ENCODE measurements around the gene CUX1.
"Not testable (repeated sequence)": the region's sequence is repeated elsewhere in the genome, so short reads cannot be mapped to it uniquely, and the experiment has no call there.

CUX1 gene

GRCh38 chr7:101856473-101857357, 39.3 kb downstream of the CUX1 start:
- DNase-seq, result peak; percentile 99

DNA sequence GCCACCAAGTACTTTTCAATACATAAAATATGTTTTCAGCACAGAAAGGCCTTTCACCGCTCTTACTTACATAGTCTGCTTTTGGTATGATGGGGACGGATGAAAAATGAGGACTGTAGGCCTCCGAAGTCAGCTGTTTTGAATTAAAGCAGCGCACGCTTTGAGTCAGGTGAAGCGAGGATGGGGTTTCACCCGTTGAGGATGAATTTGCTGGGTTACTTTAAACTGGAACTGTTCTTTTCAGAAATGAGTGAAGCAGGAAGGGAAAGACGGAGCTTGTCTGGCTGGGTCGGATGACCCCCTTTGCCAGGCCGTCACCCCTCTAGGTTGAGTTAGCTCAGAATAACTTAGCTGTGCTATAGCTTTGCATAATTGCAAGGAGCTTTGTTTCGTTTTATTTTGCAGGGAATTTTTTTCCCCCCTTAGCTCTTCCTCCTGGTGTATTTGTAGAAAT, 40.0 kb downstream of the CUX1 start:
- no peak for DNase-seq

DNA sequence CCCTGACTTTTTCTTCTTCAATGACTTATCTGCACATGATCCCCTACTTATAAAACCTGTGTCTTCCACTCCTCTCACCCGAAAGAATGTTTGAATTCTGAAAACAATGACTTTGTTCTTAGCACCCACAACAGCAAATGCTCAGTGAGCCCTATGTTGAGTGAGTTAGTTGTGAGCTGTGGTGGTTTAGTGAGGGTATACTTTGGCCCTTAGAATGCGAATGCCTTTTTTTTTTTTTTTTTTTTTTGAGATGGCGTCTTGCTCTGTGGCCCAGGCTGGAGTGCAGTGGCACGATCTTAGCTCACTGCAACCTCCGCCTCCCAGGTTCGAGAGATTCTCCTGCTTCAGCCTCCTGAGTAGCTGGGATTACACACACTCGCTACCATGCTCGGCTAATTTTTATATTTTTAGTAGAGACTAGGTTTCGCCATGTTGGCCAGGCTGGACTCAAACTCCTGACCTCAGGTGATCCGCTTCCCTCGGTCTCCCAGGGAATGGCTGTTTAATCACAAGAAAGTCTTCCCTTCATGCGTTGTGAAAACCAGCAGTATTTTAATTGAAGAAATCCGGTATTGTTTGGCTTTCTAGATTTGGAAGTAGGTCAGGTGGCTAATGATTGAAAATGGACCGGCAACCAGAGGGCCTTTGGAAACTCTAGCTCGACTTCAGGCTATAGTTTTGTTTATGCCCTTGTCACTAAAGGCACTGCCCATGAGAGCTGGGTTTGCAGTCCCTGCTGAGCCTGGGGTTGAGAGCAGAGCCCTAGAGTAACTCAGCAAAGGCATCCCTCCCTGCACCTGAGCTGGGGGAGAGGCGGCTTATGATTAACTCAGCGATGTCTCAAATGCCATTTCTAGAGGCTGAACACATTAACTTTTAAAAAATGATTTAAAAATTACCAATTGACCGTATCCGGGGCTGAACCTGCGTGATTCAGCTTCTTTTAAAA, 41.3 kb downstream of the CUX1 start:
- DNase-seq, result no peak

DNA sequence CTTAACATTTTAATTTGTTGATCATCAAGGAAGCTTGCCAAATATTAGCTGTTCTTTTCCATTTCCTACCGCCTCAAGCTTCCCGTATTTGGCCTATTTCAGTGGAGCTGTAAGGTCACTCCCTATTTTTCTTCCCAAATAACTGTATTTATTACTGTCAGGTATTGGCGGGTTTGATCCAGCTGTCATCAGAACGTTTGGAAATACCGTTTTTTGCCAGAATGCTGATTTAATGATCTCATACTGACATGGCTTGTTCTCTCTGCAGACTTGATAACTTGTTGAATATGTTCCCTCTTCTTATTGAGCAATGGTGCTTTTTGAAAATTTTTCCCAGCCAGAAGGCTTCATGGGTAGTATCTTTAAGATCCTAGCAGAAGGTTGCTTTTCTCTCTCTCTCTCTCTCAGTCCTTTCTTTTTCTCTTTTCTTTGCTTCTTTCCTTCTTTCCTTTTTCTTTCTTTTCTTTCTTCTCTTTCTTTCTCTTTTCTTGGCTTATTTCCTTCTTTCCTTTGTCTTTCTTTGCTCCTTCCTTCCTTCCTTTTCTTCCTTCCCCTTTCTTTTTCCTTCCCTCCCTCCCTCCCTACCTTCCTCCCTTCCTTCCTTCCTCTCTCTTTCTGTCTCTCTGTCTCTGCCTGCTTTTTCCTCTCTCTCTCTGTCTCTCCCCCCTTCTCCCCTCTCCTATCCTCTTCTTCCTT, 42.1 kb downstream of the CUX1 start:
- DNase-seq, result no peak

DNA sequence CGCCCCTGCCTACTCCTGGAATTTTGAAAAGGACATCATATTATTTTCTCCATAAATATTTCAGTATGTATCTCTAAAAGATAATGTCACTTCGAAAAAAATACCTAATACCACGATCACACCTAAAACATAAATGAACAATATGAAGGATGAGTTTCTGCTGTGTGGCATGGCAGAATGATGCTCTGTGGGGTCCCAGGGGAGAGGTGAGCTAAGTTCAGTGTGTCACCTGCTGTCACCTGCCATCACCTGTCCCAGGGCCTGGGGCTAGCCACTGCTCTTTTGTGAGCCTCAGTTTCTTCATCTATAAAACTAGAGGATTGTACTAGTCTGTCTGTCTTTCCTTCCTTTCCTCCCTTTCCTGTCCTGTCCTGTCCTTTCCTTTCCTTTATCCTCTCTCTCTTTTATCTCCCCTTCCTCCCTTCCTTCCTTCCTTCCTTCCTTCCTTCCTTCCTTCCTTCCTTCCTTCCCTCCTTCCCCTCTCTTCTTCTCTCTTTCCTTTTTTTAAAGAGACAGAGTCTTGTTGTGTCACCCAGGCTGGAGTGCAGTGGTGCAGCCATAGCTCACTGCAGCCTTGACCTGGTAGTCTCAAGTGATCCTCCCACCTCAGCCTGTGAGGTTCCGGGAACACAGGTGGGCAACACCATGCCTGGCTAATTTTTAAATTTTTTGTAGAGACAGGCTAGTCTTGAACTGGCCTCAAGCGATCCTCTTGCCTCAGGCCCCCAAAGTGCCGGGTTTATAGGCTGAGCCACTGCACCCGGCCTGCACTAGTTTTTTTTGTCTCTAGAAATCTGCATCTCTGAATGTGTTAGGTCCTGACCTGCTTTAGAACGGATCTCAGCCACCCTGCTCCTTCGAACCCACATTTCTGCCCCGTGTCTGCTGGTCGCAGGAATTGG, 43.1 kb downstream of the CUX1 start:
- no peak for DNase-seq

- DNase-seq, result no peak
Measured at GRCh38 chr7:101861218-101861775, 43.9 kb downstream of the CUX1 start.

- no peak for DNase-seq
Measured at GRCh38 chr7:101862280-101863220, 45.1 kb downstream of the CUX1 start.

DNA sequence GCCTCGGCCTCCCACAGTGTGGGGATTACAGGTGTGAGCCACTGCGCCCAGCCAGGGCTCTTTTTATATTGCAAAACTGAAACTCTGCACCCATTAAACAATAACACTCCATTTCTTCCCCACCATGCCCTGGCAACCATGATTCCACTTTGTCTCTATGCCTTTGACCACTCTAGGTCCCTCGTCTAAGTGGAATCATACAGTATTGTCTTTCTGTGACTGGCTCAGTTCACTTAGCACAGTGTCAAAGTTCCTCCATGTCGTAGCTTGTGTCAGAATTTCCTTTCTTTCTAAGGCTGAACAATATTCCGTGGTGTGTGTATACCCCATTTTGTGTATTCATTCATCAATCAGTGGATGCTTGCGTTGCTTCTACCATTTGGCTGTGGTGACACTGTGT, 46.2 kb downstream of the CUX1 start:
- DNase-seq, result no peak

- no peak for DNase-seq
Measured at GRCh38 chr7:101864039-101864438, 46.6 kb downstream of the CUX1 start.

DNA sequence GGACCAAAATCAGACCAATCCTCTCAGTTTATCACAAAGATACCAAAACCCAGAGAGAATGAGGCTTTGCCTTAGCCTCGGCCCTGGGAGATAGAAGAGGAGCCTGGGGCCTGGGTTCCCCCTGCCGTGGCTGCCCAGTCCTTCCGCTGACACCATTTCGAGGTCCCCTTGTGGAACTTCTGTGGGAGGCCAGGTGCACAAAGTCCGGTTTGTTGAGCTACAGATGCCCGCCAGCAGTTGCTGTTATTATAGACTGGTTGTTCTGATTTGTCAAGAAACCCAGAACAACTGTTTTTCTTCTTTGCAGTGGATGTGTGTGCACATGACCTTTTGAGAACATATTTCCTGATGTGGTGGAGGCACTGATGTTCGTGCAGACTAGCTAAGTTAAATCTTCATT, 47.6 kb downstream of the CUX1 start:
- DNase-seq, result no peak

DNA sequence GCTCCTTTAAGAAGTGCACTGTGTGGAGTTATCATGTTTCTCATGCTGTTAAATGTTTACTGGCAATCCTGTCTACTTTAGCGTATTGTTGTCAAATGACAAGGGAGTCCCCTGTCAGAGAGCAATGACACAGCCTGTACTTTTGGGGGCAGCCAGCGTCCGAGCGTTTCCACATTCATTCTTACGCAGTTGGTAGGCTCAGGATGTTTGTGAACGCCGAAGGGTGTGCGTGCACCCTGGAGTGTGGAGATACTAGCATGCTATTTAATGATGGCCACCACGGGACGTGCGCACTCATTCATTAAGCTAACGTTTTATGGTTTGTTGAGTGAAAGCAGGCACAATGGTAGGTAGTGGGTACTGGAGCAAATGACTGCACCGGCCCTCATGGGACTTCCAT, 48.0 kb downstream of the CUX1 start:
- no peak for DNase-seq

DNA sequence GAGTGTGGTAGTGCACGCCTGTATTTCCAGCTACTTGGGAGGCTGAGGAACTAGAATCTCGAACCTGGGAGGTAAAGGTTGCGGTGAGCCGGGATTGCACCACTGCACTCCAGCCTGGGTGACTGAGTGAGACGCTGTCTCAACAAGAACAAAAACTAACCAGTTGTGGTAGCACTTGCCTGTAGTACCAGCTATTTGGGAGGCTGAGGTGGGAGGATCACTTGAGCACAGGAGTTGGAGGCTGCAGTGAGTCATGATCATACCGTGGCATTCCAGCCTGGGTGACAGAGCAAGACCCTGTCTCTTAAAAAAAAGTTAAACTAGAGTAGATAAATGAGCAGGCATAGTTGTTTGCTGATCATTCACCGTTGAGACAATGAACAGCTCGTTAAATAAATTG, 48.9 kb downstream of the CUX1 start:
- no peak for DNase-seq

DNA sequence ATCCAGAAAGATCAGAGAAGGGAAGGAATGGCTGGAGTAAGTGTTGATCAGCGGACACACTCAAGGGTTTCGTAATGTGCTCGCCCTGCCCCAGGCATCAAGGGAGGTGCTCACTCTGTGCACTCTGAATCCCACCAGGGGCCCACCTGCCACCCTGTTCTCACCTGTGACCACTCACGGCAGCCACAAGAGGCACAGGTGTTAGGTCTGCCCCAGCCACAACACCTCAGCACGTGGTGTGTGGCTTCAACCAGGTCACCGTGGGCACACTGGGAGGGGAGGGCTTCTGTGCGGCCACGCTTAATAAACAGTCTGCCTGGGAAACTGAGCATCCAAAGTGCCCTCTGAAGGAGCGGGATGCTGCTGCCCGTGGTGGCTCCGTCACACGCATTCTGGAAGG, 49.8 kb downstream of the CUX1 start:
- no peak for DNase-seq

- not testable (repeated sequence) for DNase-seq
Measured at GRCh38 chr7:101867681-101868080, 50.3 kb downstream of the CUX1 start.

DNA sequence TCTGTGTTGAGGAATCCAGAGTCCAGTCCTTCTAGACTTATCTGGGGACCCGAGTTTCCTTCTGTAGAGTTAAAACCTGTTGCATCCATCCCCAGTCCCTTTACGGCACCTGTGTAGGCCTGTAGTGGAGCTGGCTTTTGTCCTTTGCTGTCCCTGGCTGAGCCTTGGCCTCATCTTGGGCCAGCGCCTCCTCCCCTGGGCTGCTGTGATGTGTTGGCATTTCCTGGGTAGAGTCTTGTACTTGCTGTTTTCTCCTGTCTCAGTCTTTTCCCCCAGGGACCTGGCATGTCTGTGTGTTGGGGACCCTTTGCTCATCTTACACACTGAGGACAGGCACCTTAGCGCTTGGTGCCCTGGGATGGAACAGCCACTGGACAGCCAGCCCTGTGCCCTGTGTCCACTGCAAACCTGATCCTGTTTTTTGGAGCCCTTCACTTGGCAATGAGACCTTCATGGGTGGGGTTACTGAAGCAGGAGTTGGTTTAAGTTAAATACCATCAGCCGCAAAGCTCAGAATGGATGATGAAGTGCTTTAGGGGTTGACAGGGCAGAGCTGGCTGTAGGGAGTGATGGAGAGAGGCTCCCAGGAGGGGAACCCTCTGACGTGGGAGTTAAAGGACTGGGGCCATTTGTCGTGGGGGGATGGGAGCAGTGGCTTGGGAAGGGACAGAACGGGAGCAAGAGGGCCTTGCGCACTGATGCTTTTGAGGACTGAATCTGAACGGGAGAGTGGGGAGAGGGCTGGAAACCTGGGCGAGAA, 50.9 kb downstream of the CUX1 start:
- no peak for DNase-seq

DNA sequence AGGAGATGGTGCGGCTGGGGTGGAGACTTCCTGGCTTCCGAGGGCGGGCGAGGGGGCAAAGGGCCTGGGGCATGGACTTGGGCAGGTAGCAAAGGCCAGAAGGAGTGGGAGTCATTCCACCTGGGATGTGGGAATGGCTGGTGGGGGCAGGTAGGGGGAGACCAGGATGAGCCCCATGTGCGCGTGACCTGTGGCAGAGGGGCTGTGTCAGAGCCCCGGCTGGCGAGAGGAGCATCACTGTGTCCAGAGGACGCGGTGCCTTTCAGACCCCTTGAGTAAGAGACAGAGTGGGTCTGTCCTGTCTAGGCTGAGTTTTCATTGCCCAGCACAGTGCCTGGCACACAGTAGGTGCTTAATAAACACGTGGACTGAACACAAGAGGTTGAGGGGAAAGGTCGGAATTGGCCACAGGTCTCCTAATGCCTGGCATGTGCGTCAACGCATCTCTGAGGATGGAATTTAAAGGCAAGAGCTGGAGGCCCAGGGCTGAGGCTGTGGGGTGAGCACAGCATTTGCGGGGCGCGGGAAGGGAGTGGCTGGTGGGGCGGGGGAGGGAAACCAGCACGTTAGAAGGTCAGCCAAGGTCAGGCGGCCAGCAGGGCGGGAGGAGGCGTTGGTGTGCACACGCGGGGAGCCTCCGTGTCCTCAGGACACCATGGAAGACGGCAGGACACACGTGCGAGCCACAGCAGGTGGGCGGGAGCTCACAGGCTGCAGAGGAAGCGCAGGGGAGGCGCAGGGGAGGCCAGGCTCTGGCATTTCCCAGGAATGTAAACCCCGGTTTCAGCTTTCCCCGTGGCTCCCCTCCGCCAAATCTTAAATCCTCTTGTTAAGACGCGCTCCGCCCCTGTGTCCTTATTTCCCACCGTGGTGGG, 51.8 kb downstream of the CUX1 start:
- no peak for DNase-seq

- DNase-seq, result peak; percentile 42
Measured at GRCh38 chr7:101869901-101870290, 52.5 kb downstream of the CUX1 start.

DNA sequence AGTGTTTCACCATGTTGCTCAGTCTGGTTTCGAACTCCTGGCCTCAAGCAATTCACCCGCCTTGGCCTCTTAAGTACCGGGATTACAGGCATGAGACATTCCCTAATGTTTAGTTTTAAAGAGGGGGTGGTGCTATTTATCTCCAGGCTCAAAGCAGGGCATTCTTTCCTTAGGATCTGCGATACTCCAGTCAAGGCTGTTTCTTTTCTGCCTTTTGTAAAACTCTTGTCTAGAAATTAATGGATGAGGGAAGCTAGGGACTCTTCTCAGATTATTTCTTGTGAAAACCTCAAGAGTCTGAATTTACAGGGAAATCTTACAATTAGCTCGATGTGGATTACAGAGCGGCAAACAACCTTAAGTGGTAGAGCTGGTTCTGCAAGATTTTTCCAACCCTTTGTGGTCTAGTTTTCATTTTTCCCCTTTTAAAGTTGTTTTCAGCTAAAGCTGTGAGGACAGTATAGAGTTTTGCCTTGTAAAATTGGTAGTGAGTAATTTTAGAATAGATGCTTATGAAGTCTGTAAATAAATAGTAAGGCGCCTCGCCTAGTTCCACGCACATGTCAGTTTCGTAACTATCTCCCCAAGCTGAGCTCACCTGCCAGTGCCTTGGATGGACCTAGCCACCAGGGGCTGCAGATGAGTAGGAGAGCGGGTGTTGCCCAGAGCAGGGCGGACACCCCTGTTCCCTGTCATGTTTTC, 53.1 kb downstream of the CUX1 start:
- peak; percentile 91 for DNase-seq

Data from DMS53 (cell line).